SIG-M5 (cell line): ENCODE results near the gene HHIPL1.
"Not testable (repeated sequence)": the region's sequence is repeated elsewhere in the genome, so short reads cannot be mapped to it uniquely, and the experiment has no call there.

Experiments used
- DNase-seq: peaks from one replicate; lab custom pipeline; 2025; lab: John Stamatoyannopoulos, UW

Gene HHIPL1

GRCh38 chr14:99634443-99634842 lies 10.5 kb upstream of the HHIPL1 start:
- no peak for DNase-seq

- no peak for DNase-seq
These were observed 9.8 kb upstream of the HHIPL1 start for GRCh38 chr14:99635116-99635515.

GRCh38 chr14:99636487-99636886 lies 8.4 kb upstream of the HHIPL1 start:
- DNase-seq: no peak

- no peak for DNase-seq
These were observed 7.3 kb upstream of the HHIPL1 start for GRCh38 chr14:99637624-99638023.

- DNase-seq: not testable (repeated sequence)
These were observed 2.2 kb upstream of the HHIPL1 start for GRCh38 chr14:99642771-99643170.

GRCh38 chr14:99643343-99643742 lies 1.6 kb upstream of the HHIPL1 start:
- no peak for DNase-seq

- no peak for DNase-seq
These were observed 818 bp upstream of the HHIPL1 start for GRCh38 chr14:99644035-99644587.

- no peak for DNase-seq
These were observed 896 bp downstream of the HHIPL1 start for GRCh38 chr14:99645545-99646505.

- DNase-seq: no peak
These were observed 2.5 kb downstream of the HHIPL1 start for GRCh38 chr14:99647411-99647810.

- no peak for DNase-seq
These were observed 3.3 kb downstream of the HHIPL1 start for GRCh38 chr14:99648027-99648784.

GRCh38 chr14:99649219-99649618 lies 4.3 kb downstream of the HHIPL1 start:
- DNase-seq: no peak

GRCh38 chr14:99649643-99650042 lies 4.7 kb downstream of the HHIPL1 start:
- no peak for DNase-seq

GRCh38 chr14:99650189-99650588 lies 5.3 kb downstream of the HHIPL1 start:
- no peak for DNase-seq

- DNase-seq: no peak
These were observed 7.2 kb downstream of the HHIPL1 start for GRCh38 chr14:99651953-99652746.

GRCh38 chr14:99654235-99654985 lies 9.5 kb downstream of the HHIPL1 start:
- no peak for DNase-seq

- DNase-seq: no peak
These were observed 10.6 kb downstream of the HHIPL1 start for GRCh38 chr14:99655521-99655920.

GRCh38 chr14:99656171-99656570 lies 11.2 kb downstream of the HHIPL1 start:
- no peak for DNase-seq

- no peak for DNase-seq
These were observed 12.8 kb downstream of the HHIPL1 start for GRCh38 chr14:99657645-99658155.

GRCh38 chr14:99658218-99658845 lies 13.4 kb downstream of the HHIPL1 start:
- no peak for DNase-seq

GRCh38 chr14:99659333-99659741 lies 14.4 kb downstream of the HHIPL1 start:
- DNase-seq: no peak
